CD4-positive, alpha-beta T cell (primary cell): ENCODE results near the gene FAM107B. TPM values are rescaled to one million over a fixed set of nuclear protein-coding genes. Genes with fewer than 3 reads are reported as not detected.

ENCODE experiments used
- ATAC-seq: fragments of 200-7000 bp; cut with Tn5 transposase; one replicate; pipeline ENCODE4 v1.10.0; 2022; ENCODE audit warnings: mild to moderate bottlenecking; ENCODE audit not compliant: poor library complexity
- CTCF ChIA-PET: fragments of 350-600 bp; sonication (Branson Sonifier 250); formaldehyde crosslinking; loops from one replicate; lab custom pipeline; 2021; ENCODE audit warnings: antibody characterized with exemption, inconsistent platforms; lab: Charles Lee
- POLR2A ChIA-PET: fragments of 350-600 bp; sonication (Branson Sonifier 250); formaldehyde crosslinking; loops from one replicate; lab custom pipeline; 2021; ENCODE audit warnings: antibody characterized with exemption, inconsistent platforms; lab: Charles Lee
- DNase-seq, 14 experiments: peaks; one replicate each; pipeline ENCODE4 v3.0.0-alpha.2; 2013 to 2020; ENCODE audit warnings: mixed read lengths in 2 of 14
- H3K27ac ChIP-seq, 2 donors: one replicate each; pipeline versions ENCODE4 v1.5.1 to v1.7.0; 2013; ENCODE audit warnings: low read length in 2 of 2, low read depth in 1 of 2, mild to moderate bottlenecking in 1 of 2
- H3K27me3 ChIP-seq, 2 experiments: 1 replicate in 1 of 2; 2 replicates in 1 of 2; pipeline versions ENCODE4 v1.6.1 to v1.7.0; 2013; ENCODE audit warnings: low read length in 2 of 2, control low read depth in 1 of 2, mild to moderate bottlenecking in 1 of 2, moderate library complexity in 1 of 2; ENCODE audit not compliant: insufficient read depth in 2 of 2, control insufficient read depth in 1 of 2
- H3K36me3 ChIP-seq: one replicate; pipeline ENCODE4 v1.6.1; 2013; ENCODE audit warnings: low read length, control low read depth; ENCODE audit not compliant: insufficient read depth
- H3K4me1 ChIP-seq: one replicate; pipeline ENCODE4 v1.6.1; 2013; ENCODE audit warnings: low read length, control low read depth; ENCODE audit not compliant: insufficient read depth
- H3K4me3 ChIP-seq: one replicate; pipeline ENCODE4 v1.5.1; 2013; ENCODE audit warnings: mild to moderate bottlenecking, low read length, moderate library complexity
- H3K9me3 ChIP-seq, 2 experiments: 1 replicate in 1 of 2; 2 replicates in 1 of 2; pipeline versions ENCODE4 v1.6.1 to v1.7.0; 2013; ENCODE audit warnings: low read length in 2 of 2, mild to moderate bottlenecking in 2 of 2, control low read depth in 1 of 2, moderate library complexity in 1 of 2; ENCODE audit not compliant: control insufficient read depth in 1 of 2, insufficient read depth in 1 of 2
- H3K27ac Mint-ChIP-seq: one replicate; pipeline ENCODE4 v1.8.0; 2020; ENCODE audit warnings: mixed read lengths
- H3K27me3 Mint-ChIP-seq: one replicate; pipeline ENCODE4 v1.8.0; 2021; ENCODE audit warnings: mixed read lengths
- H3K36me3 Mint-ChIP-seq: one replicate; pipeline ENCODE4 v1.8.0; 2021; ENCODE audit warnings: low read depth, mixed read lengths
- H3K4me1 Mint-ChIP-seq: one replicate; pipeline ENCODE4 v1.8.0; 2021; ENCODE audit warnings: low read depth, mixed read lengths
- H3K4me3 Mint-ChIP-seq: one replicate; pipeline ENCODE4 v1.8.0; 2020; ENCODE audit warnings: mild to moderate bottlenecking, mixed read lengths
- H3K9me3 Mint-ChIP-seq: one replicate; pipeline ENCODE4 v1.8.0; 2020; ENCODE audit warnings: mixed read lengths
- CTCF ChIP-seq: fragments of 200-600 bp; IDR thresholded peaks from one replicate; pipeline ENCODE4 v1.8.0; 2022; ENCODE audit warnings: antibody characterized with exemption, mild to moderate bottlenecking
- intact Hi-C, 2 experiments: fragments of 100-400 bp; cut with DNase I in 1 of 2; cut with micrococcal nuclease in 1 of 2; formaldehyde crosslinking; loops; one replicate each; pipeline versions ENCODE4 v1.15.1 to v1.9.0; 2023 to 2025; cut with DNase I, micrococcal nuclease
- total RNA-seq, 174 experiments: library from RNA in 2 of 174; stranded (reverse) in 2 of 174; gene quantifications; one replicate each; pipeline ENCODE4 v1.2.3 and lab custom pipeline; 2021 to 2026

FAM107B gene
- total RNA-seq, 2 experiments from 2014 or later = 261 to 262 TPM

DNA sequence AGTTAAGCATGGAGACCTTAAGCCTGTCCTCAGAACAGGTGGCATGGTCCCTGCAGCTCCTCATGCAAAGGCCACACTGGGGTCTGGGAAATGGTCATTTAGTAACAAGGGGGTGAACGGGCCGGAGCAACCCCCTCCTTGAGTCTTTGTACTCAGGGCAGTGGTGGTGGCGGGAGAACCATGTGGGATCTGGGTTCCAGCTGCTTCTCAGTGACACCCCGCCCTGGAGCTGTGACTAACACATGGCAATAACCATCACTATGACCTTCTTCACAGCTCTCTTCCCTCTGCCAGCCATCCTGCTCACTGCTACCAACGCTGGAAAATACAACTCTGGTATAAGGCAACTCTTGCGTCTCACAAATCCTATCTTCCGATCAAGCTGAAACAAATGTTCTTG, 240.5 kb downstream of the FAM107B start:
- ChIA-PET POLR2A (no interaction called here), CTCF (no interaction called here)
- peak overlapping the region; percentile 45 for H3K27ac Mint-ChIP-seq
- intact Hi-C loops = no loop called here
- Histone ChIP-seq H3K4me3 (no peak overlapping the region), H3K9me3 (no peaks in the 10 kb centered on the region), H3K27me3 (no peaks in the 10 kb centered on the region), H3K27ac (no peak overlapping the region), H3K4me1 (peaks cover 72% of the 10 kb centered on the region), H3K36me3 (peaks cover 73% of the 10 kb centered on the region)
- ATAC-seq (no peak), DNase-seq (no peak)
- peak overlapping the region; percentile 72 for H3K4me3 Mint-ChIP-seq
- H3K9me3 Mint-ChIP-seq = no peaks in the 10 kb centered on the region
- peaks cover 98% of the 10 kb centered on the region for H3K36me3 Mint-ChIP-seq
- H3K27me3 Mint-ChIP-seq = no peaks in the 10 kb centered on the region
- TF ChIP-seq CTCF = no peak
- peaks cover 94% of the 10 kb centered on the region for H3K4me1 Mint-ChIP-seq

DNA sequence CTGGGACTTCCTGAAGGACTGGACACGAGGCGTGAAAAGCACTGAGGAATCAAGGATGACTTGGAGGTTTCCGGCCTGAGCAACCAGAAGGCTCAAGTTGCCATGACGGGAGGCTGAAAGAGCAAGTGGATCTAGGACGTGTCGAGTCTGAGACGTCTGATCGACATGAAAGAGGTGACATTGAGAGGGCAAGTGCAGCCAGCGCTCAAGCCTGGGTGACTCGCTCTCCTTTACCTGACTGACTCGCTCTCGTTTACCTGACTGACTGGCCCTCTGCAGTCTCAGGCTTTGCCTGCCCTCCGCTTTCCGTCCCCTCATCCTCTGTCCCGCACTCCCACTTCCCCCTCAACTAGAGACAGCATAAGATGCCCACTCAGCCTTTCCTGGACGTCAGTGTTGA, 241.4 kb downstream of the FAM107B start:
- DNase-seq = no peak
- intact Hi-C loops = no loop called here
- no peak for TF ChIP-seq CTCF
- Histone ChIP-seq H3K36me3 (peaks cover 74% of the 10 kb centered on the region), H3K4me3 (no peak overlapping the region), H3K27me3 (no peaks in the 10 kb centered on the region), H3K9me3 (no peaks in the 10 kb centered on the region), H3K4me1 (peaks cover 79% of the 10 kb centered on the region), H3K27ac (no peak overlapping the region)
- Mint-ChIP-seq H3K27ac (peak overlapping the region; percentile 45), H3K4me3 (no peak overlapping the region), H3K4me1 (peaks cover 95% of the 10 kb centered on the region), H3K27me3 (no peaks in the 10 kb centered on the region), H3K9me3 (no peaks in the 10 kb centered on the region), H3K36me3 (peaks cover 98% of the 10 kb centered on the region)
- ChIA-PET POLR2A (no interaction called here), CTCF (interaction anchor here (1.5 kb wide), 1 partner anchor 11 kb away, joined by 3 read pairs; no protein-coding TSS in a partner anchor)
- ATAC-seq = no peak

DNA sequence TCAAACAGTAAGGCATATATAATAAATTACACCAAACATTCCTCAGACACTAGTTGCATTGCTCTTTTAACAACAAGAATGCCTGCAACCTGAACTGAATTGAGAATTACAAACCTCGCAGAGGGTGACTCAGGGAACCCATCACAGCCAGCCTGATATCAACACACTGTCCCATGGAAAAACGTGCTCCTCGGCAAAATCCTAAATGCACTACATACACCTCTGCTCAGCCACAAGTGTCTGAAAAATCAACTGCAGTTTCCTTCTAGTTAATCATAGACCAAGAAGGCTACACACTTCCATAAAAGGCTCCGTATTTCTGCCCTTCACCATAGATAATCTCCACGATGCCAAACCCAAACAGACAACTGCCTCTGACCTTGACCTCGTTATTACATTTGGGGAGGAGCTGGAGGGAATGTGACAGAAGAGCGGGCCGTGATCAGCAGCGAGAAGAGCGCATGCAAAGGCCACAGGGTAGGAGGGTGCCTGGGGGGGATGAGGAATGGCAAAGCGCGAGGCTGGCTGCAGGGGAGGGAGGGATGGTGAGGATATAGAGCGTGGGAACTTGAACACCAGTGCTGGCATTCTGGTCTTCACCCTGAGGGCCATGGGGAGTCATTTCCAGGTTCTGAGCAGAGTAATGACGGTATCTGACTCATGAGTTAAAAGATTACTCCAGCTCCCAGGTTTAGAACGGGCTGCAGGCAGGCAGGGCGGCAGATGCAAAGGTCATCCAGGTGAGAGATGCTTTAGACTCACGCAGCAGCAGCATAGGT, 242.0 kb downstream of the FAM107B start:
- peaks cover 95% of the 10 kb centered on the region for H3K4me1 Mint-ChIP-seq
- DNase-seq (no peak), ATAC-seq (no peak)
- H3K36me3 Mint-ChIP-seq = peaks cover 98% of the 10 kb centered on the region
- intact Hi-C loops = no loop called here
- no peak overlapping the region for H3K4me3 Mint-ChIP-seq
- H3K27ac Mint-ChIP-seq = peak overlapping the region; percentile 45
- no peaks in the 10 kb centered on the region for H3K27me3 Mint-ChIP-seq
- TF ChIP-seq CTCF = no peak
- Histone ChIP-seq H3K27me3 (no peaks in the 10 kb centered on the region), H3K4me3 (no peak overlapping the region), H3K9me3 (no peaks in the 10 kb centered on the region), H3K4me1 (peaks cover 83% of the 10 kb centered on the region), H3K36me3 (peaks cover 70% of the 10 kb centered on the region), H3K27ac (no peak overlapping the region)
- ChIA-PET CTCF (interaction anchor here (0.6 to 1.5 kb wide), 2 partner anchors 11 to 284 kb away, joined by 3 to 4 read pairs; no protein-coding TSS in a partner anchor), POLR2A (no interaction called here)
- no peaks in the 10 kb centered on the region for H3K9me3 Mint-ChIP-seq
